Nephron progenitor cell (in vitro differentiated cells): ENCODE data around the gene KCNJ14.

Experiments
- DNase-seq: peaks from one replicate; pipeline ENCODE4 v3.0.0; 2021
- H3K27ac Mint-ChIP-seq: 2 replicates; pipeline ENCODE4 v1.8.0; 2021; ENCODE audit warnings: mild to moderate bottlenecking, moderate library complexity, mixed read lengths
- H3K27me3 Mint-ChIP-seq: 2 replicates; pipeline ENCODE4 v1.8.0; 2021; ENCODE audit warnings: mild to moderate bottlenecking, low read depth, mixed read lengths; ENCODE audit not compliant: poor library complexity
- H3K36me3 Mint-ChIP-seq: 2 replicates; pipeline ENCODE4 v1.8.0; 2021; ENCODE audit warnings: low read depth, mixed read lengths
- H3K4me1 Mint-ChIP-seq: 2 replicates; pipeline ENCODE4 v1.8.0; 2021; ENCODE audit warnings: mixed read lengths
- H3K4me3 Mint-ChIP-seq: 2 replicates; pipeline ENCODE4 v1.8.0; 2021; ENCODE audit warnings: mild to moderate bottlenecking, moderate library complexity, mixed read lengths
- H3K9me3 Mint-ChIP-seq: 2 replicates; pipeline ENCODE4 v1.8.0; 2021; ENCODE audit warnings: mild to moderate bottlenecking, moderate library complexity, mixed read lengths
- TF ChIP-seq, protein P1 (sequence below): fragments of 200-600 bp; sonication (generic); IDR thresholded peaks from 2 replicates; pipeline ENCODE4 v1.5.0; 2021; ENCODE audit warnings: antibody characterized with exemption

Gene KCNJ14

GRCh38 chr19:48458016-48458415 lies 2.6 kb downstream of the KCNJ14 start:
- TF ChIP-seq, protein P1, sequence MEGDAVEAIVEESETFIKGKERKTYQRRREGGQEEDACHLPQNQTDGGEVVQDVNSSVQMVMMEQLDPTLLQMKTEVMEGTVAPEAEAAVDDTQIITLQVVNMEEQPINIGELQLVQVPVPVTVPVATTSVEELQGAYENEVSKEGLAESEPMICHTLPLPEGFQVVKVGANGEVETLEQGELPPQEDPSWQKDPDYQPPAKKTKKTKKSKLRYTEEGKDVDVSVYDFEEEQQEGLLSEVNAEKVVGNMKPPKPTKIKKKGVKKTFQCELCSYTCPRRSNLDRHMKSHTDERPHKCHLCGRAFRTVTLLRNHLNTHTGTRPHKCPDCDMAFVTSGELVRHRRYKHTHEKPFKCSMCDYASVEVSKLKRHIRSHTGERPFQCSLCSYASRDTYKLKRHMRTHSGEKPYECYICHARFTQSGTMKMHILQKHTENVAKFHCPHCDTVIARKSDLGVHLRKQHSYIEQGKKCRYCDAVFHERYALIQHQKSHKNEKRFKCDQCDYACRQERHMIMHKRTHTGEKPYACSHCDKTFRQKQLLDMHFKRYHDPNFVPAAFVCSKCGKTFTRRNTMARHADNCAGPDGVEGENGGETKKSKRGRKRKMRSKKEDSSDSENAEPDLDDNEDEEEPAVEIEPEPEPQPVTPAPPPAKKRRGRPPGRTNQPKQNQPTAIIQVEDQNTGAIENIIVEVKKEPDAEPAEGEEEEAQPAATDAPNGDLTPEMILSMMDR: no peak
- Mint-ChIP-seq H3K4me3 (no peak overlapping the region), H3K36me3 (peaks cover 28% of the 10 kb centered on the region), H3K9me3 (no peaks in the 10 kb centered on the region), H3K4me1 (peaks cover 12% of the 10 kb centered on the region), H3K27me3 (no peaks in the 10 kb centered on the region), H3K27ac (no peak overlapping the region)
- no peak for DNase-seq

GRCh38 chr19:48461651-48461981 lies 6.2 kb downstream of the KCNJ14 start:
- H3K27ac Mint-ChIP-seq: no peak overlapping the region
- DNase-seq: no peak
- H3K4me1 Mint-ChIP-seq: peaks cover 6% of the 10 kb centered on the region
- peaks cover 35% of the 10 kb centered on the region for H3K36me3 Mint-ChIP-seq
- no peaks in the 10 kb centered on the region for H3K27me3 Mint-ChIP-seq
- H3K4me3 Mint-ChIP-seq: no peak overlapping the region
- TF ChIP-seq, protein P1: no peak
- H3K9me3 Mint-ChIP-seq: no peaks in the 10 kb centered on the region

GRCh38 chr19:48461982-48462655 lies 6.7 kb downstream of the KCNJ14 start:
- no peak overlapping the region for H3K4me3 Mint-ChIP-seq
- H3K27ac Mint-ChIP-seq: no peak overlapping the region
- DNase-seq: no peak
- peaks cover 11% of the 10 kb centered on the region for H3K4me1 Mint-ChIP-seq
- no peaks in the 10 kb centered on the region for H3K9me3 Mint-ChIP-seq
- TF ChIP-seq, protein P1: no peak
- no peaks in the 10 kb centered on the region for H3K27me3 Mint-ChIP-seq
- H3K36me3 Mint-ChIP-seq: peaks cover 32% of the 10 kb centered on the region

GRCh38 chr19:48465215-48465614 lies 9.8 kb downstream of the KCNJ14 start:
- Mint-ChIP-seq H3K4me3 (no peak overlapping the region), H3K4me1 (peaks cover 29% of the 10 kb centered on the region), H3K27ac (no peak overlapping the region), H3K36me3 (peaks cover 23% of the 10 kb centered on the region), H3K27me3 (peaks cover 3% of the 10 kb centered on the region), H3K9me3 (no peaks in the 10 kb centered on the region)
- DNase-seq: no peak
- TF ChIP-seq, protein P1: no peak

DNA sequence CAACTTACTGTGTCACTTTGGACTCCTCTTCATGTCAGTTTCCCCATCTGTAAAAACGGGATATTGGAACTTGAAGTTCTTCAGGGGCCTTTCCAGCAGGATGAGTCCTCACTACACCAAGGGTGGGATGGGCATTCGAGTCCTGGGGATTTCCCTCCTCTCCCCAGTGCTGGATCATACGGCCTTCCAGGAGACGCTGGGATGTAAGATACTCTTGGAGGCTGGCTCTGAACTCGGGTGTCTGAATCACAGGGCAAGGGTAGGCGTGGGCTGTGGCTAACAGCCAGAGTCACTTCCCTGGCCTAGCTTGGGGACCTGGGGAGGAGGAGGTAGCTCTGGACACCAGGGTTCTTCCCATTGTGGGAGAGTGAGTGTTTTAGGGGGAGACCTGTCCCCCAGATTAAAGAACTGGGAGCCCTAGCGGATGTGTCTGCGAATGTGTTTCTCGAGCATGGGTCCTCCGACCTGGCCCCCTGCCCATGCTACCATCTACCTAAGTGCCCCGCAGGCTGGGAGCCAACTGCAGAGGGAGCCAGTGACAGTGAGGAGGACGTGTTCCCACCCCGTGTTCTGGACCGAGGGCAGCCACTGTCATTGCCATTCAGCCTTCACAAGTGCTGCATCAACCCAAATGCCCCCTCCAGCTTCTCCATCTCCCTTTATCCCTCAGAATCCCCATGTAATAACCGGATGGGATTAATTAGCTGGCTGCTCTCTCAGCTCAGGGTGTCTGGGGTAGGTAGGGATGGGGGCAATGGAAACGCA lies 11.4 kb downstream of the KCNJ14 start:
- peaks cover 38% of the 10 kb centered on the region for H3K36me3 Mint-ChIP-seq
- H3K27me3 Mint-ChIP-seq: peaks cover 3% of the 10 kb centered on the region
- no peak for DNase-seq
- H3K4me3 Mint-ChIP-seq: no peak overlapping the region
- H3K4me1 Mint-ChIP-seq: peaks cover 44% of the 10 kb centered on the region
- peak overlapping the region; percentile 71 for H3K27ac Mint-ChIP-seq
- H3K9me3 Mint-ChIP-seq: no peaks in the 10 kb centered on the region
- TF ChIP-seq, protein P1: no peak
